Measurements from ENCODE around the gene RORB. TPM values are rescaled to one million over a fixed set of nuclear protein-coding genes. Genes with fewer than 3 reads are reported as not detected.

Gene RORB
- total RNA-seq, 1 donor from 2014 or later: 2.7 TPM

GRCh38 chr9:74503666-74504065 is 6.5 kb downstream of the RORB start:
- intact Hi-C loops (cut with DNase I): no loop called here
- no peak for TF ChIP-seq POLR2A (IDR thresholded peaks at IDR 0.05)
- no peak for TF ChIP-seq POLR2AphosphoS5 (IDR thresholded peaks at IDR 0.05; ENCODE audit: insufficient read depth in 1 of 2, low read depth in 1 of 2)
- TF ChIP-seq CTCF (IDR thresholded peaks at IDR 0.05): no peak
- no peak for DNase-seq (ENCODE audit: extremely low spot score in 2 of 2)

GRCh38 chr9:74511333-74511732 is 14.2 kb downstream of the RORB start:
- intact Hi-C loops (cut with DNase I): no loop called here
- Histone ChIP-seq H3K27me3 (no peaks in the 10 kb centered on the region), H3K4me3 (no peak overlapping the region), H3K9me3 (no peaks in the 10 kb centered on the region), H3K4me1 (no peaks in the 10 kb centered on the region), H3K36me3 (no peaks in the 10 kb centered on the region), H3K27ac (no peak overlapping the region)
- DNase-seq (ENCODE audit: extremely low spot score in 2 of 2): no peak
- TF ChIP-seq POLR2A (IDR thresholded peaks at IDR 0.05): no peak
- no peak for TF ChIP-seq POLR2AphosphoS5 (IDR thresholded peaks at IDR 0.05; ENCODE audit: insufficient read depth in 1 of 2, low read depth in 1 of 2)
- TF ChIP-seq CTCF (IDR thresholded peaks at IDR 0.05): no peak

More at GRCh38 chr9:74503666-74504065, 6.5 kb downstream of the RORB start:
- no peaks in the 10 kb centered on the region for H3K9me3 ChIP-seq
- no peaks in the 10 kb centered on the region for H3K27me3 ChIP-seq
- no peaks in the 10 kb centered on the region for H3K36me3 ChIP-seq
- no peak overlapping the region for H3K4me3 ChIP-seq
- H3K4me1 ChIP-seq: peaks cover 19% of the 10 kb centered on the region
- H3K27ac ChIP-seq: no peak overlapping the region

GRCh38 chr9:74512416-74512815 is 15.3 kb downstream of the RORB start:
- no peaks in the 10 kb centered on the region for H3K36me3 ChIP-seq
- H3K9me3 ChIP-seq: no peaks in the 10 kb centered on the region
- no peak for TF ChIP-seq CTCF (IDR thresholded peaks at IDR 0.05)
- no peak for TF ChIP-seq POLR2A (IDR thresholded peaks at IDR 0.05)
- TF ChIP-seq POLR2AphosphoS5 (IDR thresholded peaks at IDR 0.05; ENCODE audit: insufficient read depth in 1 of 2, low read depth in 1 of 2): no peak
- no peak overlapping the region for H3K4me3 ChIP-seq
- H3K27me3 ChIP-seq: no peaks in the 10 kb centered on the region
- DNase-seq (ENCODE audit: extremely low spot score in 2 of 2): no peak
- intact Hi-C loops (cut with DNase I): no loop called here
- H3K4me1 ChIP-seq: no peaks in the 10 kb centered on the region
- no peak overlapping the region for H3K27ac ChIP-seq

- intact Hi-C loops (cut with DNase I): no loop called here
- no peaks in the 10 kb centered on the region for H3K27me3 ChIP-seq
- TF ChIP-seq POLR2A (IDR thresholded peaks at IDR 0.05) (no peak), CTCF (IDR thresholded peaks at IDR 0.05) (no peak), POLR2AphosphoS5 (IDR thresholded peaks at IDR 0.05; ENCODE audit: insufficient read depth in 1 of 2, low read depth in 1 of 2) (no peak)
- H3K4me3 ChIP-seq: no peak overlapping the region
- no peak overlapping the region for H3K27ac ChIP-seq
- DNase-seq (ENCODE audit: extremely low spot score in 2 of 2): no peak
- no peaks in the 10 kb centered on the region for H3K4me1 ChIP-seq
- H3K9me3 ChIP-seq: no peaks in the 10 kb centered on the region
- H3K36me3 ChIP-seq: no peaks in the 10 kb centered on the region
Observed at GRCh38 chr9:74513221-74513620, 16.1 kb downstream of the RORB start.

GRCh38 chr9:74517188-74517587 is 20.1 kb downstream of the RORB start:
- Histone ChIP-seq H3K27me3 (no peaks in the 10 kb centered on the region), H3K36me3 (no peaks in the 10 kb centered on the region), H3K27ac (no peak overlapping the region), H3K4me1 (no peaks in the 10 kb centered on the region), H3K9me3 (no peaks in the 10 kb centered on the region), H3K4me3 (no peak overlapping the region)
- DNase-seq (ENCODE audit: extremely low spot score in 2 of 2): no peak
- intact Hi-C loops (cut with DNase I): no loop called here
- TF ChIP-seq CTCF (IDR thresholded peaks at IDR 0.05) (no peak), POLR2AphosphoS5 (IDR thresholded peaks at IDR 0.05; ENCODE audit: insufficient read depth in 1 of 2, low read depth in 1 of 2) (no peak), POLR2A (IDR thresholded peaks at IDR 0.05) (no peak)

Measured in vagina (tissue), 2 donors.